A673 (cell line): ENCODE measurements around the gene PDE12.

Experiments
- CTCF ChIP-seq: fragments of 300-800, 200-600 bp; sonication (generic); conservative IDR thresholded peaks from 2 replicates; pipeline ENCODE4 v1.5.1; 2017; ENCODE audit warnings: low read depth, mild to moderate bottlenecking, antibody characterized with exemption, low read length, moderate library complexity, mixed read lengths
- EZH2 ChIP-seq: fragments of 200-600 bp; sonication (generic); IDR thresholded peaks from 2 replicates; pipeline ENCODE4 v1.6.1; 2017; ENCODE audit warnings: borderline replicate concordance, low read depth, mild to moderate bottlenecking, mixed read lengths, antibody characterized with exemption, low read length; ENCODE audit not compliant: poor library complexity, severe bottlenecking

- TF ChIP-seq EZH2 (no peak), CTCF (no peak)
Measured at GRCh38 chr3:57559526-57559925, 3.5 kb downstream of the PDE12 start.
